Chondrocyte (in vitro differentiated cells): Measurements from ENCODE around the gene DSCAM. TPM values are rescaled to one million over a fixed set of nuclear protein-coding genes. Genes with fewer than 3 reads are reported as not detected.

Source experiments
- DNase-seq: peaks from one replicate; pipeline ENCODE4 v3.0.0; 2021; ENCODE audit warnings: mixed read lengths, low spot score
- H3K27ac Mint-ChIP-seq: one replicate; pipeline ENCODE4 v1.8.0; 2021; ENCODE audit warnings: mild to moderate bottlenecking, moderate library complexity, mixed read lengths; ENCODE audit not compliant: unreplicated experiment
- H3K27me3 Mint-ChIP-seq: 2 replicates; pipeline ENCODE4 v1.8.0; 2021; ENCODE audit warnings: low read depth, mixed read lengths
- H3K36me3 Mint-ChIP-seq: 2 replicates; pipeline ENCODE4 v1.8.0; 2021; ENCODE audit warnings: low read depth, mixed read lengths
- H3K4me1 Mint-ChIP-seq: 2 replicates; pipeline ENCODE4 v1.8.0; 2021; ENCODE audit warnings: low read depth, mild to moderate bottlenecking, mixed read lengths
- H3K4me3 Mint-ChIP-seq: one replicate; pipeline ENCODE4 v1.8.0; 2021; ENCODE audit warnings: mild to moderate bottlenecking, moderate library complexity, mixed read lengths; ENCODE audit not compliant: unreplicated experiment
- H3K9me3 Mint-ChIP-seq: 2 replicates; pipeline ENCODE4 v1.8.0; 2021; ENCODE audit warnings: low read depth, mixed read lengths
- total RNA-seq: library from RNA; stranded (reverse); gene quantifications from 3 replicates; pipeline ENCODE4 v1.2.1, GENCODE V29; 2021
- TF ChIP-seq, protein P1 (sequence below): fragments of 200-600 bp; sonication (generic); IDR thresholded peaks from 2 replicates; pipeline ENCODE4 v1.5.0; 2021; ENCODE audit warnings: antibody characterized with exemption, mild to moderate bottlenecking, moderate library complexity

Gene DSCAM
- total RNA-seq, 1 donor from 2014 or later: not detected

DNA sequence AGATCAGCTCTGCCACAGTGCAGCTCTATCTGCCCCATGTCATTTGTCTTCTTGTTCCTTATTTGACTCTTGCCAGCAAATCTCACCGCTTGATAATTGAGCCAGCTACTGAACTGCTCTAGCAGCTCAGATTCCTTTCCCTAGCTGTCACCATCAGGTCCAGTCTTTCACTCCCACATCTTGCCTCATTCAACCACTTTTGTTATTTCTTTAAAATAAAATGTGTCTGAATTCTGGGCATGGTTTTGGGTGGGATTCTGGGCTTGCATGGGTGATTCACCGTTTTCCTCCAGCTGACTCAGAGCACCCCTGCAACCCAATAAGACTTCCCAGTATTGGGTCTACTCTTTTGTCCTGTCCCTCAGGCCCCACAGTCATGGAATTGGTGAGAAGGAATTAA is 215.7 kb downstream of the DSCAM start:
- Mint-ChIP-seq H3K9me3 (peaks cover 21% of the 10 kb centered on the region), H3K4me3 (no peak overlapping the region), H3K36me3 (no peaks in the 10 kb centered on the region), H3K27me3 (no peaks in the 10 kb centered on the region), H3K4me1 (no peaks in the 10 kb centered on the region), H3K27ac (no peak overlapping the region)
- DNase-seq: no peak
- TF ChIP-seq, protein P1, sequence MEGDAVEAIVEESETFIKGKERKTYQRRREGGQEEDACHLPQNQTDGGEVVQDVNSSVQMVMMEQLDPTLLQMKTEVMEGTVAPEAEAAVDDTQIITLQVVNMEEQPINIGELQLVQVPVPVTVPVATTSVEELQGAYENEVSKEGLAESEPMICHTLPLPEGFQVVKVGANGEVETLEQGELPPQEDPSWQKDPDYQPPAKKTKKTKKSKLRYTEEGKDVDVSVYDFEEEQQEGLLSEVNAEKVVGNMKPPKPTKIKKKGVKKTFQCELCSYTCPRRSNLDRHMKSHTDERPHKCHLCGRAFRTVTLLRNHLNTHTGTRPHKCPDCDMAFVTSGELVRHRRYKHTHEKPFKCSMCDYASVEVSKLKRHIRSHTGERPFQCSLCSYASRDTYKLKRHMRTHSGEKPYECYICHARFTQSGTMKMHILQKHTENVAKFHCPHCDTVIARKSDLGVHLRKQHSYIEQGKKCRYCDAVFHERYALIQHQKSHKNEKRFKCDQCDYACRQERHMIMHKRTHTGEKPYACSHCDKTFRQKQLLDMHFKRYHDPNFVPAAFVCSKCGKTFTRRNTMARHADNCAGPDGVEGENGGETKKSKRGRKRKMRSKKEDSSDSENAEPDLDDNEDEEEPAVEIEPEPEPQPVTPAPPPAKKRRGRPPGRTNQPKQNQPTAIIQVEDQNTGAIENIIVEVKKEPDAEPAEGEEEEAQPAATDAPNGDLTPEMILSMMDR: no peak

DNA sequence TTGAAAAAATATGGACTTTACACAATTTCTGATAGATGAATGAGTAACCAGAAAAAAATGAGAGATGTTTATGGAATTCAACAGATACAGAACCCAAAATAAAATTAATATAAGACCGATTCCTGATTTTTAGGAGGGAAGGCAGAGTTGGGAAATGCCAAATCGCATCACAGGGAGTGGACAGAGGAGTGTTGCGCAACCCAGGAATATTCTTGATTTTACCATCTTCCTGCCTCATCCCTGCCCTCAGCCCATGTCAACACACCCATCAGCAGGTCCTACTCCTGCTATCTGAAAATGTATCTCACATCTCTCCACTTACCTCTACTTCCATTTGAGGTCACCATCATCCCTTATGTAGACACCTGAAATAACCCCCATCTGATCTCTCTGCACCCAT is 221.0 kb downstream of the DSCAM start:
- Mint-ChIP-seq H3K27me3 (no peaks in the 10 kb centered on the region), H3K4me1 (no peaks in the 10 kb centered on the region), H3K4me3 (no peak overlapping the region), H3K27ac (no peak overlapping the region), H3K36me3 (no peaks in the 10 kb centered on the region), H3K9me3 (peaks cover 26% of the 10 kb centered on the region)
- TF ChIP-seq, protein P1: no peak
- DNase-seq: no peak

DNA sequence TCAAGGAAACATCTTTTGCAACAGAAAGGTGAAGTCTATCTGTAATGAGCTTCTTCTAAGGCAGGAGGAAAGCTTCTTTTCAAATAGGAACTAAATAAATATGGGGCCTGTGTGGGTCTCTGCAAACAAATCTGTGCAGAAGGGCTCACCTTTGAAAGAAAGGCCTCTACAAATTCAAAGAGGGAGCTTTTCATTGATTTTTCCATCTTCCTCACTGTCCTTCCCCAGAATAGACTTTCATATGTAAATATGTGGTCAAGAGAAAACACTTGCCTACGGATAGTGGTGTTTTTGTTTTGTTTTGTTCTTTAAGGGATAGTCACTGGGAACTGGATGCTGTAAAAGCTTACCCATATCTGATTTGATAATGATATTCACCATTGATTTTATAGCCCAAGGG is 223.4 kb downstream of the DSCAM start:
- TF ChIP-seq, protein P1: no peak
- no peaks in the 10 kb centered on the region for H3K4me1 Mint-ChIP-seq
- peaks cover 24% of the 10 kb centered on the region for H3K9me3 Mint-ChIP-seq
- H3K27ac Mint-ChIP-seq: no peak overlapping the region
- H3K4me3 Mint-ChIP-seq: no peak overlapping the region
- H3K36me3 Mint-ChIP-seq: no peaks in the 10 kb centered on the region
- no peaks in the 10 kb centered on the region for H3K27me3 Mint-ChIP-seq
- DNase-seq: no peak

DNA sequence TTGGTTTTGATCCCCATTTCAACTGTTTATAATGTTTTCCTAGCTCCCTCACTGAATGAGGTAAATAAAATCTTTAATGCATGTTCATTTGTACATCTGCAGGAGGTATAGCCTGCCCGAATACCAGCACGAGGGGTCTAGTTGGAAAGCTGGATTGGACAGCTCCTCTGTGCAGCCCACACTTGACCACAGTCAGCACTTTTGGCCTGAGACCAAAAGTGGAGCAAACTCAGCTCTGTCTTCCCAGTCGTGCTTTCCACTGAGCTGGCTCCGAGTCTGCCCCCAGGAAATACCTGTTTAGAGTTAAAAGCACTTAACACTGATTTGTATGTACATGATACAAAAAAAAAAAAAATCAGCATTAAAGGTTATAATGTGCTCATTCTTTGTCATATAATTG is 224.4 kb downstream of the DSCAM start:
- Mint-ChIP-seq H3K9me3 (peaks cover 24% of the 10 kb centered on the region), H3K27ac (no peak overlapping the region), H3K36me3 (no peaks in the 10 kb centered on the region), H3K4me1 (no peaks in the 10 kb centered on the region), H3K27me3 (no peaks in the 10 kb centered on the region), H3K4me3 (no peak overlapping the region)
- TF ChIP-seq, protein P1: no peak
- DNase-seq: no peak

DNA sequence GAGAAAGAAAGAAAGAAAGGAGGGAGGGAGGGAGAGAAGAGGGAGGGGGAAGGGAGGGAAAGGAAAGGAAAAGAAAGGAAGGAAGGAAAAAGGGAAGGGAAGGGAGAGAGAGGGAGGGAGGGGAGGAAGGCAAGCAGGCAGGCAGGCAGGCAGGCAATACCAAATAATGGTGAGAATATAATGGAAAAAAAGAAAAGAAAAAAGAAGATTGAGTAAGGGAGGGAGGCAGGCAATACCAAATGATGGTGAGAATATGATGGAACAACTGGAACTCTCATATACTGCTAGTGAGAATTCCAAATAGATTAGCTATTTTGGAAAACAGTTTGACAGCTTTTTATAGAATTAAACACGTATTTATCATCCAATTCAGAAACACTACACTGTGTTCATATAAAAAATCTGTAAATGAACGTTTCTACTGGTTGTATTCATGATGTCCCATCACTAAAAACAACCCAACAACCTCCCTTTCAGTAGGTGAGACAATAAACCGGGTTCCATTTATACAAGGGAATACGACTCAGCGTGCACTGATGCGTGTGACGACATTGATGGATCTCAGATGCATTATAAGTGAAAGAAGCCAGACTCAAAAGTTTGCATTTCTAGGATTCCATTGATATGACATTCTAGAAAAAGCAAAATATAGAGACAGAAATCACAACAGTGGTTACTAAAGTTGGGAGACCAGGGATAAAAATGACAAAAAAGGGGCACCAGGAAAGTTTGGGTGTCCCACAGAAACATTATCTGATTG is 226.4 kb downstream of the DSCAM start:
- DNase-seq: no peak
- no peak overlapping the region for H3K27ac Mint-ChIP-seq
- no peaks in the 10 kb centered on the region for H3K27me3 Mint-ChIP-seq
- no peaks in the 10 kb centered on the region for H3K4me1 Mint-ChIP-seq
- H3K36me3 Mint-ChIP-seq: no peaks in the 10 kb centered on the region
- H3K9me3 Mint-ChIP-seq: peaks cover 16% of the 10 kb centered on the region
- H3K4me3 Mint-ChIP-seq: no peak overlapping the region
- TF ChIP-seq, protein P1: no peak
